Neural cell (in vitro differentiated cells): ENCODE measurements around the gene LRRTM3. TPM values are rescaled to one million over a fixed set of nuclear protein-coding genes. Genes with fewer than 3 reads are reported as not detected.

Experiments
- H2AFZ ChIP-seq: fragments of 200-600, 300-800 bp; sonication (generic), shearing (Covaris generic); 2 replicates; pipeline ENCODE4 v1.6.0; 2014; ENCODE audit warnings: low read depth, mild to moderate bottlenecking, antibody characterized with exemption, low read length, moderate library complexity
- H3F3A ChIP-seq: fragments of 200-600 bp; shearing (Covaris generic); 2 replicates; pipeline ENCODE4 v1.6.1; 2016; ENCODE audit warnings: mild to moderate bottlenecking, moderate library complexity, mixed read lengths, antibody characterized with exemption, low read length; ENCODE audit not compliant: insufficient read depth, poor library complexity, severe bottlenecking
- H3K27ac ChIP-seq: fragments of 200-600, 300-800 bp; sonication (generic), shearing (Covaris generic); 2 replicates; pipeline ENCODE4 v1.5.1; 2014; ENCODE audit warnings: mild to moderate bottlenecking, low read length, moderate library complexity
- H3K27me3 ChIP-seq: fragments of 300-800, 200-600 bp; sonication (generic), shearing (Covaris generic); 2 replicates; pipeline ENCODE4 v1.6.0; 2014; ENCODE audit warnings: mild to moderate bottlenecking, low read depth, low read length, moderate library complexity; ENCODE audit not compliant: insufficient read depth
- H3K36me3 ChIP-seq: fragments of 300-800, 200-600 bp; sonication (generic), shearing (Covaris generic); 2 replicates; pipeline ENCODE4 v1.5.1; 2014; ENCODE audit warnings: mild to moderate bottlenecking, antibody characterized with exemption, low read length, moderate library complexity; ENCODE audit not compliant: insufficient read depth
- H3K4me2 ChIP-seq: fragments of 300-800, 200-600 bp; sonication (generic), shearing (Covaris generic); 2 replicates; pipeline ENCODE4 v1.6.0; 2014; ENCODE audit warnings: mild to moderate bottlenecking, low read length
- H3K4me3 ChIP-seq: fragments of 300-800, 200-600 bp; sonication (generic), shearing (Covaris generic); 2 replicates; pipeline ENCODE4 v1.5.1; 2014; ENCODE audit warnings: mild to moderate bottlenecking, low read length, moderate library complexity
- H3K79me2 ChIP-seq: fragments of 200-600 bp; shearing (Covaris generic); replicated peaks from 2 replicates; pipeline ENCODE4 v1.6.0; 2014; ENCODE audit warnings: mild to moderate bottlenecking, low read length, moderate library complexity; ENCODE audit not compliant: insufficient read depth
- H3K9ac ChIP-seq: fragments of 300-800, 200-600 bp; sonication (generic), shearing (Covaris generic); 2 replicates; pipeline ENCODE4 v1.6.1; 2016; ENCODE audit warnings: mild to moderate bottlenecking, low read length, mixed read lengths
- H3K9me2 ChIP-seq: fragments of 200-600 bp; shearing (Covaris generic); 2 replicates; pipeline ENCODE4 v1.6.1; 2016; ENCODE audit warnings: mild to moderate bottlenecking, low read length, mixed read lengths; ENCODE audit not compliant: insufficient read depth
- H3K9me3 ChIP-seq: fragments of 200-600, 300-800 bp; sonication (generic), shearing (Covaris generic); 2 replicates; pipeline ENCODE4 v1.6.1; 2016; ENCODE audit warnings: mild to moderate bottlenecking, mixed run types, low read length, moderate library complexity, mixed read lengths
- H4K20me1 ChIP-seq: fragments of 200-600 bp; shearing (Covaris generic); 2 replicates; pipeline ENCODE4 v1.6.1; 2016; ENCODE audit warnings: mild to moderate bottlenecking, mixed run types; ENCODE audit not compliant: insufficient read depth
- CTCF ChIP-seq: fragments of 450-650 bp; IDR thresholded peaks from 2 replicates; pipeline ENCODE4 v1.5.1; 2014; ENCODE audit warnings: antibody characterized with exemption, mild to moderate bottlenecking, moderate library complexity; ENCODE audit not compliant: poor library complexity, severe bottlenecking
- EP300 ChIP-seq: fragments of 450-650 bp; conservative IDR thresholded peaks from 2 replicates; pipeline ENCODE4 v1.6.1; 2014; ENCODE audit warnings: antibody characterized with exemption, mild to moderate bottlenecking, moderate library complexity; ENCODE audit not compliant: poor library complexity, severe bottlenecking
- EZH2 ChIP-seq: fragments of 200-600, 300-800 bp; shearing (Covaris generic), sonication (generic); IDR thresholded peaks from 2 replicates; pipeline ENCODE4 v1.6.1; 2014; ENCODE audit warnings: antibody characterized with exemption, low read length, borderline replicate concordance, mild to moderate bottlenecking; ENCODE audit not compliant: insufficient read depth, poor library complexity, severe bottlenecking
- MXI1 ChIP-seq: fragments of 450-650 bp; conservative IDR thresholded peaks from 2 replicates; pipeline ENCODE4 v1.6.1; 2014; ENCODE audit warnings: antibody characterized with exemption, mild to moderate bottlenecking; ENCODE audit not compliant: poor library complexity, severe bottlenecking
- POLR2AphosphoS5 ChIP-seq: IDR thresholded peaks from 2 replicates; pipeline ENCODE4 v1.6.1; 2012
- RAD21 ChIP-seq: fragments of 450-650 bp; conservative IDR thresholded peaks from 2 replicates; pipeline ENCODE4 v1.6.1; 2014; ENCODE audit warnings: antibody characterized with exemption, mild to moderate bottlenecking, moderate library complexity
- REST ChIP-seq: IDR thresholded peaks from 2 replicates; pipeline ENCODE4 v1.6.1; 2012; ENCODE audit warnings: borderline replicate concordance
- SMC3 ChIP-seq: fragments of 450-650 bp; conservative IDR thresholded peaks from 2 replicates; pipeline ENCODE4 v1.6.1; 2014; ENCODE audit warnings: antibody characterized with exemption, mild to moderate bottlenecking, moderate library complexity; ENCODE audit not compliant: poor library complexity
- TAF1 ChIP-seq: IDR thresholded peaks from 2 replicates; pipeline ENCODE4 v1.6.1; 2012; ENCODE audit warnings: low read depth
- polyA plus RNA-seq: library from polyadenylated mRNA; depleted of rRNA; stranded (reverse); fragments of >200 nt; gene quantifications from 2 replicates; pipeline ENCODE4 v1.2.3, GENCODE V29; 2014

LRRTM3 gene
- polyA plus RNA-seq, 1 donor from 2014 or later = 3.2 TPM

- Histone ChIP-seq H3K27ac (no peak overlapping the region), H2AFZ (no peak overlapping the region), H3K9me3 (no peaks in the 10 kb centered on the region), H4K20me1 (no peaks in the 10 kb centered on the region), H3K4me2 (no peak overlapping the region), H3K36me3 (no peaks in the 10 kb centered on the region), H3K9me2 (no peaks in the 10 kb centered on the region), H3K27me3 (no peaks in the 10 kb centered on the region), H3K79me2 (no peaks in the 10 kb centered on the region), H3F3A (no peaks in the 10 kb centered on the region), H3K9ac (no peak overlapping the region), H3K4me3 (no peak overlapping the region)
- TF ChIP-seq EP300 (no peak), TAF1 (no peak), REST (no peak), SMC3 (no peak), MXI1 (no peak), CTCF (no peak), RAD21 (no peak), EZH2 (no peak), POLR2AphosphoS5 (no peak)
These were observed 71.2 kb downstream of the LRRTM3 start for GRCh38 chr10:66996996-66997395.

- H3K27ac ChIP-seq = no peak overlapping the region
These were observed 74.1 kb downstream of the LRRTM3 start for GRCh38 chr10:66999762-67000545.

More at GRCh38 chr10:66999762-67000545, 74.1 kb downstream of the LRRTM3 start:
- no peaks in the 10 kb centered on the region for H3K79me2 ChIP-seq
- no peak overlapping the region for H3K4me3 ChIP-seq
- no peaks in the 10 kb centered on the region for H3K36me3 ChIP-seq
- H3K4me2 ChIP-seq = no peak overlapping the region
- H3K27me3 ChIP-seq = no peaks in the 10 kb centered on the region
- H2AFZ ChIP-seq = no peak overlapping the region
- H3K9me3 ChIP-seq = no peaks in the 10 kb centered on the region
- no peaks in the 10 kb centered on the region for H4K20me1 ChIP-seq
- H3K9ac ChIP-seq = no peak overlapping the region
- H3K9me2 ChIP-seq = no peaks in the 10 kb centered on the region
- no peaks in the 10 kb centered on the region for H3F3A ChIP-seq
- TF ChIP-seq CTCF (no peak), REST (no peak), RAD21 (no peak), TAF1 (no peak), EP300 (no peak), POLR2AphosphoS5 (no peak), EZH2 (no peak), SMC3 (no peak), MXI1 (no peak)
